ENCODE data around the gene KIAA1671. TPM values are rescaled to one million over a fixed set of nuclear protein-coding genes. Genes with fewer than 3 reads are reported as not detected.

KIAA1671 gene
- total and polyA plus RNA-seq, 2 of the 13 experiments (the other 11 are each of a cell fraction or from before 2014, with no cell fraction given): 13.5 to 13.6 TPM

DNA sequence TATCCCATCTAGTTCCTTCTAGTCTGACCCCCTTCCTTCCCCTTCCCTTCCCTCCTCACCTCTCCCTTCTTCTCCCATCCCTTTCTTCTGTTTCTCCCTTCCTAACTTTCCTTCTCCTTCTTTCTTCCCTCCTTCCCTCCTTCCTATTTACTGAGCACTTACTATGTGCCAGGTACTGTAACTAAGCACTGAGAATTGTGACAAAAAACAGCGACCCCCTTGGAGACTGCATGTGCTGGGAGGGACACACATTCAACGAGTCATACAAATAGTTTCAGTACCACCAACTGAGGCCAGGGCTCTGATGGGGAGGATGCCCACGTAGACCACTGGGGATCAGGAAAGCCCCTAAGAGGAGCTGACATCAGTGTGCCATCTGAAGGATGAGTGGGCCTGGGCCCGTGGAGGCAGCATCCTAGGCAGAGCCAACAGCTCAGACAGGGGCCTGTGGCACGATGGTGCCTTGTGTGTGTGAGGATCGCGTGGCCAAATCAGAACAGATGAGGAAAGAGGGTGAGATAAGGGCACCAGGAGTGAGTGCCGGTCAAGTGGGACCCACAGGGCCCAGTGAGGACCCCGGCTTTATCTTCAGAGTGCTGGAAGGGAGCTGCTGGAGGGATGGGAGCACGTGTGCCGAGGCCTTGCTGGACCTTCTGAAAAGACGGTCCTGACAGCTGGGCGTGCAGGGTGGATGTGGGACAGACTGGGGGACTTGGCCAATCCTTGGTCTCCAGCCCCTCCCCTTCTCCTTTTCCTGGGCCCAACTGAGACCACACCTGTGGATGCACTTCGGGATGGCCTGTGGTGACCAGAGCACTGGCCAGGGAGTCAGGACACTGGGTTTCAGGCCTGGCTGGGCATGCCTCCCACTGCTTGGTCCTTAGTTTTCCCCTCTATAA, 208.8 kb downstream of the KIAA1671 start (continued):
- TF ChIP-seq, protein P1, sequence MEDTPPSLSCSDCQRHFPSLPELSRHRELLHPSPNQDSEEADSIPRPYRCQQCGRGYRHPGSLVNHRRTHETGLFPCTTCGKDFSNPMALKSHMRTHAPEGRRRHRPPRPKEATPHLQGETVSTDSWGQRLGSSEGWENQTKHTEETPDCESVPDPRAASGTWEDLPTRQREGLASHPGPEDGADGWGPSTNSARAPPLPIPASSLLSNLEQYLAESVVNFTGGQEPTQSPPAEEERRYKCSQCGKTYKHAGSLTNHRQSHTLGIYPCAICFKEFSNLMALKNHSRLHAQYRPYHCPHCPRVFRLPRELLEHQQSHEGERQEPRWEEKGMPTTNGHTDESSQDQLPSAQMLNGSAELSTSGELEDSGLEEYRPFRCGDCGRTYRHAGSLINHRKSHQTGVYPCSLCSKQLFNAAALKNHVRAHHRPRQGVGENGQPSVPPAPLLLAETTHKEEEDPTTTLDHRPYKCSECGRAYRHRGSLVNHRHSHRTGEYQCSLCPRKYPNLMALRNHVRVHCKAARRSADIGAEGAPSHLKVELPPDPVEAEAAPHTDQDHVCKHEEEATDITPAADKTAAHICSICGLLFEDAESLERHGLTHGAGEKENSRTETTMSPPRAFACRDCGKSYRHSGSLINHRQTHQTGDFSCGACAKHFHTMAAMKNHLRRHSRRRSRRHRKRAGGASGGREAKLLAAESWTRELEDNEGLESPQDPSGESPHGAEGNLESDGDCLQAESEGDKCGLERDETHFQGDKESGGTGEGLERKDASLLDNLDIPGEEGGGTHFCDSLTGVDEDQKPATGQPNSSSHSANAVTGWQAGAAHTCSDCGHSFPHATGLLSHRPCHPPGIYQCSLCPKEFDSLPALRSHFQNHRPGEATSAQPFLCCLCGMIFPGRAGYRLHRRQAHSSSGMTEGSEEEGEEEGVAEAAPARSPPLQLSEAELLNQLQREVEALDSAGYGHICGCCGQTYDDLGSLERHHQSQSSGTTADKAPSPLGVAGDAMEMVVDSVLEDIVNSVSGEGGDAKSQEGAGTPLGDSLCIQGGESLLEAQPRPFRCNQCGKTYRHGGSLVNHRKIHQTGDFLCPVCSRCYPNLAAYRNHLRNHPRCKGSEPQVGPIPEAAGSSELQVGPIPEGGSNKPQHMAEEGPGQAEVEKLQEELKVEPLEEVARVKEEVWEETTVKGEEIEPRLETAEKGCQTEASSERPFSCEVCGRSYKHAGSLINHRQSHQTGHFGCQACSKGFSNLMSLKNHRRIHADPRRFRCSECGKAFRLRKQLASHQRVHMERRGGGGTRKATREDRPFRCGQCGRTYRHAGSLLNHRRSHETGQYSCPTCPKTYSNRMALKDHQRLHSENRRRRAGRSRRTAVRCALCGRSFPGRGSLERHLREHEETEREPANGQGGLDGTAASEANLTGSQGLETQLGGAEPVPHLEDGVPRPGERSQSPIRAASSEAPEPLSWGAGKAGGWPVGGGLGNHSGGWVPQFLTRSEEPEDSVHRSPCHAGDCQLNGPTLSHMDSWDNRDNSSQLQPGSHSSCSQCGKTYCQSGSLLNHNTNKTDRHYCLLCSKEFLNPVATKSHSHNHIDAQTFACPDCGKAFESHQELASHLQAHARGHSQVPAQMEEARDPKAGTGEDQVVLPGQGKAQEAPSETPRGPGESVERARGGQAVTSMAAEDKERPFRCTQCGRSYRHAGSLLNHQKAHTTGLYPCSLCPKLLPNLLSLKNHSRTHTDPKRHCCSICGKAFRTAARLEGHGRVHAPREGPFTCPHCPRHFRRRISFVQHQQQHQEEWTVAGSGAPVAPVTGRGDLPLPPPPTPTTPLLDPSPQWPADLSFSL (CRISPR knock-in tag; IDR thresholded peaks at IDR 0.05): no peak
- no peak for TF ChIP-seq TSC22D2 (CRISPR knock-in tag; IDR thresholded peaks at IDR 0.05; ENCODE audit: borderline replicate concordance)

DNA sequence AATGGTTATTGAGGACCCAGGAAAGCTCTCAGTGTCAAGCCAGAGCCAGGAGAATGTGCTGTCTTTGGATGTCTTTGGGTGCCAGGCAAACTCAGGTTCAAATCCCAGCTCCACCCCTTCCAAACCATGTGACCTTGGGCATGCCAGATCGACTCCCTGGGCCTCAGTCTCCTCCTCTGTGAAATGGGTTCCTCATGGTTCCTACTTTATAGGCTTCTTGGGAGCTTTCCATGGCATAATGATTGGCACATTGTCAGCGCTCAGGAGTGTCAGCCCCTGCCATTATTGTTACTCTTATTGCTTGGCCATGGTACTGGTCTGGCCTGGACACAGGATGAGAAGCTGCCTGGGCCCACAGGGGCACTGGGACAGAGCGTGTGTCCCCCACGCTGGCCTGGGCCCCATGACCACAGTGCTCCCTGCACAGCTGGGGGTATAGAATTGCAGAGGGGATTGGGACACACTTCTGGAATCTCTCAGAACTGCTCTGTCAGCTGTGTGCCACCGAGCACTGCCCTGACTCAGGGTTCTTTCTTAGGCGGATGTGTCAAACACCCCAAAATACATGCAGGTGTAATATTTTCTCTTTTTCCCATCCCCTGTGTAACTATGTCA, 209.5 kb downstream of the KIAA1671 start:
- H3K9me3 ChIP-seq (ENCODE audit: low read length): no peaks in the 10 kb centered on the region
- peaks cover 36% of the 10 kb centered on the region for H3K4me1 ChIP-seq (ENCODE audit: insufficient read depth, low read length)
- no peak overlapping the region for H2AFZ ChIP-seq (ENCODE audit: low read length)
- ChIA-PET POLR2A (no interaction called here), CTCF (ENCODE audit: low intra/inter-chr PET ratio, low total read pairs) (no interaction called here)
- peaks cover 5% of the 10 kb centered on the region for H3K79me2 ChIP-seq (ENCODE audit: insufficient read depth, low read length)
- FAIRE-seq (no peak), ATAC-seq (no peak), DNase-seq (ENCODE audit: low spot score) (no peak)
- no peaks in the 10 kb centered on the region for H3K27me3 ChIP-seq (ENCODE audit: control insufficient read depth in 1 of 2, insufficient read depth in 2 of 2, low read length in 2 of 2)
- H3K4me3 ChIP-seq (replicated peaks in 1 of 3; ENCODE audit: insufficient read depth in 1 of 3, low read depth in 2 of 3, low read length in 3 of 3): no peak overlapping the region
- H4K20me1 ChIP-seq (ENCODE audit: insufficient read depth, low read length): peaks cover 7% of the 10 kb centered on the region
- WGBS (ENCODE audit: low lambda C conversion rate): 73% methylated on average over 3 of the region's 6 CpGs
- H3K36me3 ChIP-seq (replicated peaks in 1 of 2; ENCODE audit: control insufficient read depth in 1 of 2, insufficient read depth in 2 of 2, low read length in 2 of 2): peaks cover 3 to 6% of the 10 kb centered on the region in 2 experiments; a peak in 2 of 5 replicates
- in situ Hi-C loops (cut with HindIII; ENCODE audit: extremely low pct_ligation_motif_present, low pct_unique_long_range_greater_than_20kb) (no loop called here), intact Hi-C loops (cut with micrococcal nuclease; ENCODE audit: unreplicated experiment) (no loop called here)
- no TSS peak for BruUV-seq (replicated peaks)
- H3K4me2 ChIP-seq (ENCODE audit: low read depth, low read length): no peak overlapping the region
- no peak overlapping the region for H3K9ac ChIP-seq (ENCODE audit: insufficient read depth, low read depth, low read length)
- H3K27ac ChIP-seq (ENCODE audit: extremely low read length, insufficient read depth, low read length): peak overlapping the region; percentile 6
- TF ChIP-seq ZMYM3 (CRISPR knock-in tag; IDR thresholded peaks at IDR 0.05) (peak; percentile 71), FOXA3 (CRISPR knock-in tag; IDR thresholded peaks at IDR 0.05) (no peak), HCFC1 (IDR thresholded peaks at IDR 0.05; ENCODE audit: low read depth, low read length) (no peak), ATF7 (IDR thresholded peaks at IDR 0.05) (no peak), ATF7 (CRISPR knock-in tag; IDR thresholded peaks at IDR 0.05) (no peak), DPF2 (CRISPR knock-in tag; IDR thresholded peaks at IDR 0.05; ENCODE audit: borderline replicate concordance, low read depth) (no peak), ZNF629 (CRISPR knock-in tag; conservative IDR thresholded peaks at IDR 0.05) (peak; percentile 95), RXRA (CRISPR knock-in tag; IDR thresholded peaks at IDR 0.05) (no peak), CBX5 (CRISPR knock-in tag; IDR thresholded peaks at IDR 0.05; ENCODE audit: borderline replicate concordance) (no peak), ZNF263 (CRISPR knock-in tag; IDR thresholded peaks at IDR 0.05) (no peak)
- TF ChIP-seq, protein P2, sequence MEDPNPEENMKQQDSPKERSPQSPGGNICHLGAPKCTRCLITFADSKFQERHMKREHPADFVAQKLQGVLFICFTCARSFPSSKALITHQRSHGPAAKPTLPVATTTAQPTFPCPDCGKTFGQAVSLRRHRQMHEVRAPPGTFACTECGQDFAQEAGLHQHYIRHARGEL (CRISPR knock-in tag; IDR thresholded peaks at IDR 0.05): no peak
